MCF 10A (cell line): ENCODE measurements around the gene FABP1. TPM values are rescaled to one million over a fixed set of nuclear protein-coding genes. Genes with fewer than 3 reads are reported as not detected.

Experiments used
- Bru-seq: library from RNA; stranded (reverse); fragments of 400-500 nt; gene quantifications from one replicate; lab custom pipeline; 2021; lab: Mats Ljungman, UMichigan
- BruChase-seq, 2 experiments: library from RNA; stranded (reverse); fragments of 400-500 nt; gene quantifications; one replicate each; lab custom pipeline; 2021; lab: Mats Ljungman, UMichigan
- BruUV-seq: library from RNA; stranded (reverse); fragments of 400-500 nt; replicated peaks from 2 replicates; lab custom pipeline; 2021; lab: Mats Ljungman, UMichigan
- CTCF ChIA-PET: fragments of 300-600 bp; sonication (Branson Sonifier 250); formaldehyde crosslinking; extraction: SDS; loops from one replicate; lab custom pipeline; 2021; ENCODE audit warnings: antibody characterized with exemption, inconsistent platforms; lab: Yijun Ruan, JAX
- POLR2A ChIA-PET: fragments of 300-600, 350-650 bp; sonication (Branson Sonifier 250); formaldehyde crosslinking; extraction: SDS; loops from one replicate; lab custom pipeline; 2020; ENCODE audit warnings: antibody characterized with exemption, inconsistent platforms; lab: Yijun Ruan, JAX
- DNase-seq: peaks from one replicate; pipeline ENCODE4 v3.0.0-alpha.2; 2018; ENCODE audit not compliant: unreplicated experiment
- H3K27ac Mint-ChIP-seq: one replicate; pipeline ENCODE4 v1.8.0; 2022; ENCODE audit warnings: mild to moderate bottlenecking, low read depth, mixed read lengths; ENCODE audit not compliant: unreplicated experiment
- H3K27me3 Mint-ChIP-seq: one replicate; pipeline ENCODE4 v1.8.0; 2022; ENCODE audit warnings: mixed read lengths; ENCODE audit not compliant: insufficient read depth, unreplicated experiment
- H3K36me3 Mint-ChIP-seq: one replicate; pipeline ENCODE4 v1.8.0; 2022; ENCODE audit warnings: mild to moderate bottlenecking, moderate library complexity, mixed read lengths; ENCODE audit not compliant: insufficient read depth, unreplicated experiment
- H3K4me1 Mint-ChIP-seq: one replicate; pipeline ENCODE4 v1.8.0; 2022; ENCODE audit warnings: mixed read lengths; ENCODE audit not compliant: insufficient read depth, unreplicated experiment
- H3K4me3 Mint-ChIP-seq: one replicate; pipeline ENCODE4 v1.8.0; 2022; ENCODE audit warnings: mild to moderate bottlenecking, moderate library complexity, mixed read lengths; ENCODE audit not compliant: unreplicated experiment
- H3K9me3 Mint-ChIP-seq: one replicate; pipeline ENCODE4 v1.8.0; 2022; ENCODE audit warnings: mixed read lengths; ENCODE audit not compliant: unreplicated experiment
- intact Hi-C: fragments of 100-400 bp; cut with micrococcal nuclease; formaldehyde crosslinking; loops from 2 replicates; pipeline ENCODE4 v1.14.1; 2022
- long read RNA-seq: library from polyadenylated mRNA; stranded (forward); transcript quantifications from one replicate; pipeline ENCODE4 v2.0.0, GENCODE V29; 2022
- total RNA-seq: library from RNA; stranded (reverse); gene quantifications from 2 replicates; pipeline ENCODE4 v1.2.3, GENCODE V29; 2022
- TF ChIP-seq, protein P1 (sequence below): fragments of 200-600 bp; IDR thresholded peaks from one replicate; pipeline ENCODE4 v1.8.0; 2022; ENCODE audit warnings: antibody characterized with exemption, mild to moderate bottlenecking; ENCODE audit not compliant: unreplicated experiment

Gene FABP1
- total RNA-seq, result not detected in 2 replicates
- Bru-seq, nascent RNA, result not detected
- not detected for BruChase-seq, experiment 1, labeled RNA remaining after a 6-hour chase
- not detected for BruChase-seq, experiment 2, labeled RNA remaining after a 2-hour chase
- long read RNA-seq, result 0 reads

GRCh38 chr2:88127888-88128653, at the start of gene FABP1:
FABP1 (minus strand) TSS chr2:88128062; CDS start chr2:88128017, 45 bp downstream.
- no peaks in the 10 kb centered on the region for H3K36me3 Mint-ChIP-seq
- TF ChIP-seq, protein P1, sequence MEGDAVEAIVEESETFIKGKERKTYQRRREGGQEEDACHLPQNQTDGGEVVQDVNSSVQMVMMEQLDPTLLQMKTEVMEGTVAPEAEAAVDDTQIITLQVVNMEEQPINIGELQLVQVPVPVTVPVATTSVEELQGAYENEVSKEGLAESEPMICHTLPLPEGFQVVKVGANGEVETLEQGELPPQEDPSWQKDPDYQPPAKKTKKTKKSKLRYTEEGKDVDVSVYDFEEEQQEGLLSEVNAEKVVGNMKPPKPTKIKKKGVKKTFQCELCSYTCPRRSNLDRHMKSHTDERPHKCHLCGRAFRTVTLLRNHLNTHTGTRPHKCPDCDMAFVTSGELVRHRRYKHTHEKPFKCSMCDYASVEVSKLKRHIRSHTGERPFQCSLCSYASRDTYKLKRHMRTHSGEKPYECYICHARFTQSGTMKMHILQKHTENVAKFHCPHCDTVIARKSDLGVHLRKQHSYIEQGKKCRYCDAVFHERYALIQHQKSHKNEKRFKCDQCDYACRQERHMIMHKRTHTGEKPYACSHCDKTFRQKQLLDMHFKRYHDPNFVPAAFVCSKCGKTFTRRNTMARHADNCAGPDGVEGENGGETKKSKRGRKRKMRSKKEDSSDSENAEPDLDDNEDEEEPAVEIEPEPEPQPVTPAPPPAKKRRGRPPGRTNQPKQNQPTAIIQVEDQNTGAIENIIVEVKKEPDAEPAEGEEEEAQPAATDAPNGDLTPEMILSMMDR, result no peak
- H3K27ac Mint-ChIP-seq, result no peak within 1 kb of the TSS
- H3K4me3 Mint-ChIP-seq, result no peak within 1 kb of the TSS
- H3K9me3 Mint-ChIP-seq, result no peaks in the 10 kb centered on the region
- intact Hi-C loops, result no loop called here
- DNase-seq, result no peak
- BruUV-seq, result no TSS peak
- H3K27me3 Mint-ChIP-seq, result peaks cover 34% of the 10 kb centered on the region
- no peaks in the 10 kb centered on the region for H3K4me1 Mint-ChIP-seq
- POLR2A ChIA-PET, result no interaction called here
- CTCF ChIA-PET, result interaction anchor here (1.0 kb wide), 1 partner anchor 12 kb away, joined by 3 read pairs; no protein-coding TSS in a partner anchor

DNA sequence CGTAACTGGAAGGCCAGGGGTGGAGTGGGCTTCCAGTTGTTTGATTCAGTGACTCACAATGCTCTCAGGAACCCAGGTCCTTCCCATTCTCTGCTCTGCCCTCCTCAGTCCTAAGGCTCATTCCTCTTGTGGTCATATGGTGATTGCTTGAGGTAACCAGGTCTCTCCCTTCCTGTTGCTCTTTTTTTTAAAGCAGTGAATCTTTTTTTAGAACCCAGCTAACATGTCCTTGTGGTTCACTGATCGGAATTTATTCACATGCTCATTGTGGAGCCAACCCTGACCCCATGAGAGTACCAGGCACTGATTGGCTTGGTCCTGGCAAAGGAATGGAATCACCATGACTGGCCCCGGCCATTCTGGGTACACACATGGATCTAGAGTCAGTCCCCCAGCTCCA, 49.7 kb upstream of the FABP1 start:
- H3K27ac Mint-ChIP-seq, result no peak overlapping the region
- CTCF ChIA-PET, result interaction anchor here (0.5 to 2.7 kb wide), 5 partner anchors 14 to 190 kb away, joined by 3 to 17 read pairs (median 5); no protein-coding TSS in a partner anchor

GRCh38 chr2:88176352-88176984, 48.6 kb upstream of the FABP1 start:
- intact Hi-C loops, result no loop called here
- no peaks in the 10 kb centered on the region for H3K27me3 Mint-ChIP-seq
- H3K36me3 Mint-ChIP-seq, result no peaks in the 10 kb centered on the region
- CTCF ChIA-PET, result interaction anchor here (1.0 to 2.7 kb wide), 6 partner anchors 14 to 278 kb away, joined by 3 to 17 read pairs (median 6); no protein-coding TSS in a partner anchor
- DNase-seq, result no peak
- H3K4me1 Mint-ChIP-seq, result peaks cover 11% of the 10 kb centered on the region
- peaks cover 5% of the 10 kb centered on the region for H3K9me3 Mint-ChIP-seq
- no peak overlapping the region for H3K4me3 Mint-ChIP-seq
- no TSS peak for BruUV-seq
- POLR2A ChIA-PET, result interaction anchor here (0.9 kb wide), 1 partner anchor 271 kb away, joined by 4 read pairs; no protein-coding TSS in a partner anchor
- no peak overlapping the region for H3K27ac Mint-ChIP-seq
- TF ChIP-seq, protein P1, result no peak

More for the DNA sequence above, 49.7 kb upstream of the FABP1 start:
- BruUV-seq, result no TSS peak
- no peak overlapping the region for H3K4me3 Mint-ChIP-seq
- intact Hi-C loops, result no loop called here
- H3K9me3 Mint-ChIP-seq, result peaks cover 8% of the 10 kb centered on the region
- no peak for DNase-seq
- H3K36me3 Mint-ChIP-seq, result peaks cover 6% of the 10 kb centered on the region
- POLR2A ChIA-PET, result interaction anchor here (0.6 kb wide), 1 partner anchor 355 kb away, joined by 3 read pairs; no protein-coding TSS in a partner anchor
- TF ChIP-seq, protein P1, result no peak
- no peaks in the 10 kb centered on the region for H3K27me3 Mint-ChIP-seq
- peaks cover 11% of the 10 kb centered on the region for H3K4me1 Mint-ChIP-seq
